NCI-H748 treated with DMSO at 0.1 percent for 48 hours (cell line): Measurements from ENCODE around the gene YARS1.

Experiments used
- DNase-seq: peaks from one replicate; lab custom pipeline; 2025; lab: John Stamatoyannopoulos, UW

The YARS1 gene

GRCh38 chr1:32742199-32742947 is 74.8 kb downstream of the YARS1 start:
- DNase-seq: no peak

DNA sequence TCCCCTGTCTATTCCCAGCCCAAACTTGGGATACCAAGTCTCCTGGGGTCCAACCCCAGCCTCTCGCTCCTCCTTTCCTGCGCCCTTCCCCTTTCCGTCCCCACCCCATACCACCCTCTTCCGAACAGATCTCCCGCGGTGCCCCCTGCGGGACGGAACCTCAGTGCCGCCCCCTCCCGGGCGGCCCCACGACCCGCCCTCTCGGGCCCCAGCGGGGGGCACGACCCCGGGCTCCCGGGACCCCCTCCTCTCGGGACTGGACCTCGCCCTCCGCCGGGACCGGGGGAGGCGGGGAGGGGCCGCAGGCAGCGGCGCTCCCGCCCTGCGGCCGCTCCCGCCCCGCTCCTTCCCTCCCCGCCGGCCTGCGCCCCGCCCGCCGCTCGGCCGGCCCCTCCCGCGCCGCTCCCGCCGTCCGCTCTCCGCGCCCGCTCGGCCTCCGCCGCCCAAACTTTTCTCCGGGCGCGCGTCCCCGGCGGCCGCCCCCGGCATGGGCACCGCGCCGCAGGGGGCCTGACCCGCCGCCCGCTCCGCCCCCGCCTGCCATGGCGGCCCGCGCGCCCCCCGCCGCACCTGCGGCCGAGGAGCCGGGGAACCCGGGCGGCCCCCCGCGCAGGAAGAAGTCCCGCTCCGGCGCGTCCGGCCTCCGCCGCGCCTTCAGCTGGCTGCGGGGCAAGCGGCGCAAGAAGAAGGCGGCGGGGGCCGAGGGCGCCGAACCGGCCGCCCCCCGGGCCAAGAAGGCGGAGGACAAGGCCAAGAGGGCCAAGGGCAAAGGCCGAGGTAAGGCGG is 75.6 kb downstream of the YARS1 start:
- no peak for DNase-seq

DNA sequence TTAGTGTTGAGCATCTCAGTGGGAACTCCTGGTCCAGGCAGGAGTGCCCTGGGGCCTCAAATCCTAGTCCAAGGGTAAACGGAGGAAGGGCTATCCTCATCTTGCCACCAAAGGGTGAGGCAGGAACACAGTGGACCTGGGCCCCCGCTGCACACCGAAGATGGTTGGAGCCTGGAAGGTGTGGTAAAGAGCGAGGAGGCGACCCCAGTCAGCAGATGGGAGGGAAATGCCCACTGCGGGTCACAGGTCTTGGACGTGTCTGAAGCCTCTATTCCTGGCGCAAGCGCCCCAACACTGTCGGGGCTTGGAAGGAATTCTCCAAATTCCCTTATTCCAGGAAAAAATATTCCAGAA is 76.1 kb downstream of the YARS1 start:
- no peak for DNase-seq

DNA sequence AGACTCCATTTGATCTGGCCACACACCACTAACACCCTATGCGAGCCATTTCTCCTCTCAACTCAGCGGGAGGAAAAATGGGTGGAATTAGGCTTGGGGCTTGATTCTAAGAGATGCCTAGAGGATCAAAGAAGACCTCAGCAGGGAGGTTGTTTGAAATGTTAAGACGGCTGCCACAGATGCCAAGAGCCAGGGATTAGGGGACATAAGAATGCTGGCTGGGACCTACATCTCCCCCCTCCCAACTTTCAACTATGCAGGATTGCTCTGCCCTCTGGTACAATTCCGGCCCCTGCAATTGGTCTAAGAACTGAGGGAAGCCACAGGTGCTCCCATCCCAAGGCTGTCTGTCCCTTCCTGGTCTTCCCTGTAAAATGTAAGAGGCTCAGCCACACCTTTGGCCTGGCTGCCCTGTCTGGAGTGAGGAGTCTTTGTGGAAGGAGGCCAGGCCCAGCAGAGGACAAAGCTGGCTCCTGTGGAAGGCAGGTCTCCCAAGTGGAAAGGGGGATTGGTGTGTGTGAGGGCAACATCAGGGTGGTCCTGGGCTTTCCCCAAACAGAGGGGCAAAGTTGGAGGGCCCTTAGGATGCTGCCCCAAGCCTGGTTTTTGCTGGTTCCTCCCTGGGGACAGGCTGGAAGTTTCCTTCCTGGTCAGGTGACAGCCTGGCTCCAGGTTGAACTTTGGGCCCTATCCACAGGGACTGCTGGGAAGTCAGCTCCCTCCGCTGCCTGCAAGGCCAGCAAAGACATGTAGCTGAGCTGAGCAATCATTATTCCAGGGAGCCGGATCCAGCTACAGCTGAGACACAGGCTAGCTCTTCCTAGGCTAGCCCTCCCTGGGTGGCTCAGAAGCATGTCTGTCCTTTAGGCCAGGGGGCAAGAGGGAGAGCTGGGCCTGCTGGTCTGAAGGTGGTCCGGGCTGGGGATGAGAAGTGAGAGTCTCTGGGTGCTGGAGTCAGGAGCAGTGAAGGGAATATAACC is 80.1 kb downstream of the YARS1 start:
- DNase-seq: no peak

- no peak for DNase-seq
These were observed 83.4 kb downstream of the YARS1 start for GRCh38 chr1:32733582-32734321.

- no peak for DNase-seq
These were observed 87.7 kb downstream of the YARS1 start for GRCh38 chr1:32729254-32730046.

DNA sequence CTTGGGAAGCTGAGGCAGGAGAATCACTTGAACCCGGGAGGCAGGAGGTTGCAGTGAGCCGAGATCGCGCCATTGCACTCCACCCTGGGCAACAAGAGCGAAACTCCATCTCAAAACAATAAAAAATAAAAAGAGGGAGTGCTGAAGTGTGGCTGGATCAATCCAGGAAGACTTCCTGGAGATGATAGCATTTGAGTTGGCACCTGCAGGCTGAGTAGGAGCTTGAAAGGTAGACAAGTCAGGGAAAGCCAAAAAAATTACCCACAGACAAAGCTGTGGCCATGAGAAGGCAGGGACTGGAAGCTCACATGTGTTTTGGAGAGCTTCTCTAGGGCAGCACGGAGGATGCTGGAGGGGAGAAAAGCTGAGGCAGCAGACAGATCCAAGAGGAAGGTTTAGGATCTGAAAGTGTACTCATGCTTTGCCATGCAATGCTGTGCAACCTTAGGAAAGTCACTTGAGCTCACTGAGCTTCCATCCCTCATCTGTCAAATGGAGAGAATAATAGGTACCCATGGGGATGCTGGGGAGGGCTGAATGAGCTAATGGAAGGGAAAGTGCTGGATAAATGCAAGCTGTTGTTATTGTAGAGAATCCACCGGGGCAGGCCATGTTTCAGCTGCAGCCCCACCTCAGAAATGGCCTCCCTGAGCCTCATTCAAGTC is 88.6 kb downstream of the YARS1 start:
- DNase-seq: no peak

DNA sequence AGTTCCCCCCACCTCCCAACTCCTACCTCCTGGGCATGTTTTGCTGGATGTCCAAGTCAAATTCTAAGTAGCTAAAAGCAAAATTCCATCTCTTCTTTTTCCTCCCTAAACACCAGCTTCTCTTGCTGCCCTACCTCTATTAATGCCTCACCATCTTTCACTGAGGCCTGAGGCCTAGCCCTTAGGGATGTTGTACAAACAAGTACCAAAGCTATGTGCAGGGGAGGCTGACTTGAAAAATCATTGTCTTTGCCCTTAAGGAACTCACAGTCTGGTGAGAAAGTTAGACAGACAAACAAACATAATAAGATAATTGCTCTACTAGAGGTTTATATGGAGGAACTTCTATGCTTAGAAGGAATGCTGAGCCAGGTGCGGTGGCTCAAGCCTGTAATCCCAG is 89.3 kb downstream of the YARS1 start:
- DNase-seq: no peak

- DNase-seq: no peak
These were observed 91.6 kb downstream of the YARS1 start for GRCh38 chr1:32725615-32725982.
